ENCODE measurements around the gene RBM19. TPM values are rescaled to one million over a fixed set of nuclear protein-coding genes. Genes with fewer than 3 reads are reported as not detected.
"Not testable (repeated sequence)": the region's sequence is repeated elsewhere in the genome, so short reads cannot be mapped to it uniquely, and the experiment has no call there.

The RBM19 gene
- total and polyA plus RNA-seq, 2 of the 4 experiments (the other 2 are of a cell fraction) = 18.7 to 19.2 TPM

DNA sequence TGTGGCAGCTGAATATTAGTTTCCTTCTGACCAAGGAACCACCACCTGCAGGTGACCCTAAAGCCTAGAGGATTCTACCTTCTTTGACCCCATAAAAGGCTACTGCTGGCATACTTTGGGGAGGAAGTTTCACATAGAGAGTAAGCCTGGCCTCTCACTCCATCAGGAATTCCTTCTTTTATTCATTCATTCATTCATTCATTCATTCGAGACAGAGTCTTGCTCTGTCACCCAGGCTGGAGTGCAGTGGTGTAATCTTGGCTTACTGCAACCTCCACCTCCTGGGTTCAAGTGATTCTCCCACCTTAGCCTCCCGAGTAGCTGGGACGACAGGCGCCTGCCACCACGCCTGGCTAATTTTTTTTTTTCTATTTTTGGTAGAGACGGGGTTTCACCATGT is 64.8 kb downstream of the RBM19 start:
- H3K14ac ChIP-seq (replicated peaks; ENCODE audit: low read depth, low read length); H3K4me3 ChIP-seq (ENCODE audit: insufficient read depth, low read depth, low read length); H4K5ac ChIP-seq (ENCODE audit: low read depth, low read length); H4K20me1 ChIP-seq (ENCODE audit: insufficient read depth, low read length); H4K91ac ChIP-seq (ENCODE audit: insufficient read depth, low read depth, low read length); H3K4ac ChIP-seq (ENCODE audit: low read depth, low read length); H3K56ac ChIP-seq (ENCODE audit: extremely low read depth, insufficient read depth, low read length); H2AFZ ChIP-seq (replicated peaks; ENCODE audit: low read length, poor library complexity); H3K4me2 ChIP-seq (ENCODE audit: low read depth, low read length); H2AK9ac ChIP-seq (replicated peaks; ENCODE audit: low read depth, low read length, poor library complexity); H2BK5ac ChIP-seq (ENCODE audit: low read depth, low read length, poor library complexity, severe bottlenecking); H3K79me1 ChIP-seq (ENCODE audit: low read depth in 1 of 2, low read length in 2 of 2); H3K23ac ChIP-seq (ENCODE audit: low read depth, low read length); H2BK120ac ChIP-seq (ENCODE audit: low read depth, low read length); H2BK15ac ChIP-seq (ENCODE audit: low read depth, low read length); ATAC-seq (ENCODE audit: low read depth); H2AK5ac ChIP-seq (ENCODE audit: low read depth, low read length); dilution Hi-C loops (cut with HindIII; ENCODE audit: low sequenced_read_pairs, unreplicated experiment); in situ Hi-C loops (cut with MboI; ENCODE audit: low sequenced_read_pairs); H3K9me3 ChIP-seq (ENCODE audit: control insufficient read depth, insufficient read depth, low read length); POLR2A ChIA-PET (ENCODE audit: unreplicated experiment); H4K8ac ChIP-seq (ENCODE audit: low read depth in 2 of 2, low read length in 2 of 2); H3K27me3 ChIP-seq (ENCODE audit: control insufficient read depth, insufficient read depth, low read length); H3K4me1 ChIP-seq (ENCODE audit: control insufficient read depth, insufficient read depth, low read length); H3K18ac ChIP-seq (ENCODE audit: low read depth, low read length); H3K9ac ChIP-seq (ENCODE audit: low read depth, low read length); DNase-seq; intact Hi-C loops (cut with micrococcal nuclease); CTCF ChIA-PET; H2BK20ac ChIP-seq (ENCODE audit: low read depth, low read length); H3K27ac ChIP-seq (ENCODE audit: insufficient read depth, low read length); BruUV-seq (replicated peaks); H3K36me3 ChIP-seq (ENCODE audit: control insufficient read depth, insufficient read depth, low read length): not testable (repeated sequence)
- peaks cover 14% of the 10 kb centered on the region for H3K9me1 ChIP-seq (ENCODE audit: insufficient read depth, low read length)
- WGBS, 2 experiments (ENCODE audit: extremely low coverage in 2 of 2, insufficient read length in 1 of 2) = no CpG with 5 or more reads among the region's 6 CpGs
